Endothelial cell (in vitro differentiated cells): ENCODE data around the gene ABHD16B. TPM values are rescaled to one million over a fixed set of nuclear protein-coding genes. Genes with fewer than 3 reads are reported as not detected.
A peak's percentile ranks its signal among the peaks of the same experiment; 100 is the strongest.

Experiments
- DNase-seq: peaks from one replicate; pipeline ENCODE4 v3.0.0; 2021; ENCODE audit warnings: low spot score
- H3K27ac Mint-ChIP-seq: one replicate; pipeline ENCODE4 v1.8.0; 2021; ENCODE audit warnings: mixed read lengths, inconsistent platforms; ENCODE audit not compliant: unreplicated experiment
- H3K27me3 Mint-ChIP-seq: one replicate; pipeline ENCODE4 v1.8.0; 2021; ENCODE audit warnings: mild to moderate bottlenecking, moderate library complexity, mixed read lengths, inconsistent platforms; ENCODE audit not compliant: unreplicated experiment
- H3K36me3 Mint-ChIP-seq: one replicate; pipeline ENCODE4 v1.8.0; 2021; ENCODE audit warnings: mild to moderate bottlenecking, low read depth, mixed read lengths, inconsistent platforms; ENCODE audit not compliant: unreplicated experiment
- H3K4me1 Mint-ChIP-seq: one replicate; pipeline ENCODE4 v1.8.0; 2021; ENCODE audit warnings: mild to moderate bottlenecking, mixed read lengths, inconsistent platforms; ENCODE audit not compliant: unreplicated experiment
- H3K4me3 Mint-ChIP-seq: one replicate; pipeline ENCODE4 v1.8.0; 2021; ENCODE audit warnings: mild to moderate bottlenecking, mixed read lengths, inconsistent platforms; ENCODE audit not compliant: unreplicated experiment
- H3K9me3 Mint-ChIP-seq: one replicate; pipeline ENCODE4 v1.8.0; 2021; ENCODE audit warnings: mixed read lengths, inconsistent platforms; ENCODE audit not compliant: unreplicated experiment
- total RNA-seq: library from RNA; stranded (reverse); fragmentation: NEBNext Ultra II Directional; extraction: Animal tissue kit (Norgen Biotek cat#: 25700); gene quantifications from one replicate; pipeline ENCODE4 v1.2.1, GENCODE V29; 2021; ENCODE audit not compliant: unreplicated experiment
- TF ChIP-seq, protein P1 (sequence below): fragments of 200-600 bp; sonication (generic); IDR thresholded peaks from one replicate; pipeline ENCODE4 v1.5.0; 2021; ENCODE audit warnings: antibody characterized with exemption; ENCODE audit not compliant: unreplicated experiment

Gene ABHD16B
- total RNA-seq, 1 donor from 2014 or later, result not detected

DNA sequence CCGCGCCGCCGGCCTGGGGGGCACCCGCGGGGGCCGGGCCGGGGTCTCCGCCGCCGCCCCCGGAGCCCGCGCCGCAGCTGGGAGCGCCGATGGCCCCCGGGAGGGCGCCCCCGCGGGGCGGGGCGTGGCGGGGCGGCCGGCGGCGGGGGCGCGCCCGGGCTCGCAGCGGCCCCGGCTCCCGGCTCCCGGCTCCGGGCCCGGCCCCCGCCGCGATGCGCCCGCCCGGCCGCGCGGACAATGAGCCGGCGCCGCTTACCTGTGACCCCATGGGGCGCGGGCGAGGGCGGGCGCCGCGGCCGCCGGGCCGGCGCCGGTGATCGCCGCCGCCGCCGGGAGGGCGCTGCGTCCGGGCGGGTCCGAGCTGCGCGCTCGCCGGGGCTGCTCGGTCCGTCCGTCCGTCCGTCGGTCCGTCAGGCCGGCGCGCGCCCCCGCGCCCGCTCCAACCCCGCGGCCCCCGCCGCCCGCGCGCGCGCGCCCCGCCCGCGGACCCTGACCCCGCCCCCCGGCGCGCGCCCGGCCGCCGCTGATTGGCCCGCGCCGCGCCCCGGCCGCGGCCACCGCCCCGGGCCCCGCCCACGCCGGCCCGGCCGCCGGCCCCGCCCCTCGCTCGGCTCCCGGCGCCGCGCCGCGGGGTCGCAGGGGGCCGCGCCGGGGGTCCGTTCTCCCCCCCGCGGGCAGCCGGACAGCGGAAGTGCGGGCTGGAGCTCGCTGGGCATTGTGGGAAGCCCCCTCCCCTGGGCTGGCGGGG, 30.3 kb upstream of the ABHD16B start, which contains the start of gene ZBTB46:
TSS of gene ZBTB46 (minus strand) at position 424 of the 748 bp plus-strand sequence. CDS start 40,507 bp downstream, outside the sequence.
- H3K4me3 Mint-ChIP-seq, result peak within 1 kb of the TSS; percentile 96
- TF ChIP-seq, protein P1, sequence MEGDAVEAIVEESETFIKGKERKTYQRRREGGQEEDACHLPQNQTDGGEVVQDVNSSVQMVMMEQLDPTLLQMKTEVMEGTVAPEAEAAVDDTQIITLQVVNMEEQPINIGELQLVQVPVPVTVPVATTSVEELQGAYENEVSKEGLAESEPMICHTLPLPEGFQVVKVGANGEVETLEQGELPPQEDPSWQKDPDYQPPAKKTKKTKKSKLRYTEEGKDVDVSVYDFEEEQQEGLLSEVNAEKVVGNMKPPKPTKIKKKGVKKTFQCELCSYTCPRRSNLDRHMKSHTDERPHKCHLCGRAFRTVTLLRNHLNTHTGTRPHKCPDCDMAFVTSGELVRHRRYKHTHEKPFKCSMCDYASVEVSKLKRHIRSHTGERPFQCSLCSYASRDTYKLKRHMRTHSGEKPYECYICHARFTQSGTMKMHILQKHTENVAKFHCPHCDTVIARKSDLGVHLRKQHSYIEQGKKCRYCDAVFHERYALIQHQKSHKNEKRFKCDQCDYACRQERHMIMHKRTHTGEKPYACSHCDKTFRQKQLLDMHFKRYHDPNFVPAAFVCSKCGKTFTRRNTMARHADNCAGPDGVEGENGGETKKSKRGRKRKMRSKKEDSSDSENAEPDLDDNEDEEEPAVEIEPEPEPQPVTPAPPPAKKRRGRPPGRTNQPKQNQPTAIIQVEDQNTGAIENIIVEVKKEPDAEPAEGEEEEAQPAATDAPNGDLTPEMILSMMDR, result no peak
- peaks cover 11% of the 10 kb centered on the region for H3K36me3 Mint-ChIP-seq
- H3K27me3 Mint-ChIP-seq, result peaks cover 16% of the 10 kb centered on the region
- H3K27ac Mint-ChIP-seq, result peak within 1 kb of the TSS; percentile 72
- H3K4me1 Mint-ChIP-seq, result peaks cover 28% of the 10 kb centered on the region
- H3K9me3 Mint-ChIP-seq, result no peaks in the 10 kb centered on the region
- DNase-seq, result peak; percentile 72

DNA sequence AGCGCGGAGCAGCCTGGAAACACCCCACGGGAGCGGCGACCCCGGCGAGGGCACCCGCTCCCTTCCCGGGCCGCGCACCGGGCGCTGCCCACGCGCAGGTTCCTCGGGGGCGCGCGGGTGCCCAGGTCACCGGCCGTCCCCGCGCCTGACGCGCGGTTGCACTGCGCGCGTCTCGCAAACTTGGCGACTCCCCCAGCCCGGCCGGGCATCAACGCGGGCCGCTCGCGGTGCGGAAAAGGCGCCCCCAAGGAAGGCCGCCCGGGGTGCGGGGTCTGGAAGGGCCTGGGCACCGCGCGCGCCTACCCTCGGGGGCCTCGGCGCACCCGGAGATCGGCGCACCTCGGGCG, 29.7 kb upstream of the ABHD16B start:
- H3K36me3 Mint-ChIP-seq, result peaks cover 11% of the 10 kb centered on the region
- TF ChIP-seq, protein P1, result no peak
- H3K4me3 Mint-ChIP-seq, result no peak overlapping the region
- H3K27ac Mint-ChIP-seq, result no peak overlapping the region
- H3K27me3 Mint-ChIP-seq, result peaks cover 16% of the 10 kb centered on the region
- H3K4me1 Mint-ChIP-seq, result peaks cover 26% of the 10 kb centered on the region
- no peaks in the 10 kb centered on the region for H3K9me3 Mint-ChIP-seq
- DNase-seq, result no peak

DNA sequence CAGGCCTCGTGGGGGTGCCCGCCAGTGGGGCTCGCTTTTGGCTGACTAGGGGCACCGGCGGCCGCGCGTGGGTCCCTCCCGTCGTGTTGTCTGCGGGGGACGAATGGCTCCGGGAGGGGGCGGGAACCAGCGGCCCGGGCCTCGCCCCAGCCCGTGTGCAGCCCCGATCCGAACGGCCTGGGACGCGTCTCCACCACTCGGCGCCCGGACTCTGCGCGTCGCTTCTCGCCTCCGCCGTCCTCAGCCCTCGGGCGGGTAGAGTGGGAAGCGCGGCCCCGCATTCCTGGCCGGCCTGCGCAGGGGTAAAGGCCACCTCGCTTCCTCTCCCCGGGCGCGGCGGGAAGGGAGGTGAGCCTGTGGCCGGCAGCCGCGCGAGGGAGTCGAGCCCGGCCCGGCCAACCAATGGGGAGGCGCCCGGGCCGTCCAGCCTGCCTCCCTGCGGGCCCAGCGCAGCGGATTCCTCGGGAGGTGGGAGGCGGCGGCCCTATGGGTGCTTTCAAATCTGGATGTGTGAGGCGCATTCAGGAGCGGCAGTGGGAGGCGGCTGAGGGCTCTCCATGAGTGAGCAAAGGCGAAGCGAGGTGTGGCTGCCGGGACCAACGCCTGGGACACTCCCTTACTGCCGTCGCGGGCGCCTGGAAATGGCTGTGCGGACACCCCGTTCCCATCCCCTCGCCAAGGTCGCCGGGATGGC, 29.2 kb upstream of the ABHD16B start:
- Mint-ChIP-seq H3K4me3 (peak overlapping the region; percentile 76), H3K27ac (no peak overlapping the region), H3K4me1 (peaks cover 26% of the 10 kb centered on the region), H3K9me3 (no peaks in the 10 kb centered on the region), H3K36me3 (peaks cover 11% of the 10 kb centered on the region), H3K27me3 (peaks cover 16% of the 10 kb centered on the region)
- TF ChIP-seq, protein P1, result no peak
- peak; percentile 65 for DNase-seq

DNA sequence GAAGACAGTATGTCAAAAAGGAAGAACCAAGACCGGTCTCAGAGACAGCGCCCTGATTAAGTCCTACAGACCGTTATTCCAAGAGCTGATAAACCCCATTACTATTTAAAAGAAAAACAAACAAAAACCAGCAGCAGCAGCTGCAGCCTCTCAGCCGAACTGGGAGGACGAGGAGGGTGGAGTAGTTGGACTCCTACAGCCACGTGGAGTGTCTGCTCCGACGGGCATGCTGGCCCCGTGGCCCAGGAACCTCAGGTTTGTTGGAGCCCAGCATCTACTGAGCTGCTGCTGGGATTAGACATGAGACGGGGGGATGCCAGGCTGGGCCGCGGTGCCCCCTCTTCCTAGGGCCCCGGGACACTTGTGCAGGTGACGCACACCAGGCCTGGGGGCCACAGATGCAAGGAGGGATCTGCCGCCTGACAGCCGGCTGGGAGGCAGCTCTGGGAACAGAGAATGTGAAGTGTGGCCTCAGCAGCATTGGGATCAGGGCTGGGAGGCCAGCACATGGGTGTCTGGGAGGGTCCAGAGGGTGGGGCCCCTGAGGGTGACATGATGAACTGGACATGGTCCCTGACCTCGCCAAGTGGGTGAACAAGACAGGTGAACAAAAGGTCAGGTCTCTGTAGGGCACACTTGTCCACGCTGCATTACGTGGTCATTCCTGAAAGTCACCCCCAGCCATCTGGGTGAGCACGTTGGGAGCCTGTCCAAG, 27.4 kb upstream of the ABHD16B start:
- TF ChIP-seq, protein P1, result no peak
- peaks cover 16% of the 10 kb centered on the region for H3K27me3 Mint-ChIP-seq
- peaks cover 16% of the 10 kb centered on the region for H3K4me1 Mint-ChIP-seq
- no peaks in the 10 kb centered on the region for H3K9me3 Mint-ChIP-seq
- H3K27ac Mint-ChIP-seq, result peak overlapping the region; percentile 30
- no peak for DNase-seq
- peak overlapping the region; percentile 60 for H3K4me3 Mint-ChIP-seq
- peaks cover 11% of the 10 kb centered on the region for H3K36me3 Mint-ChIP-seq
